Suppressor macrophage treated with lipopolysaccharide for 4 hours (primary cell): ENCODE measurements around the gene IGF1.

Source experiments
- DNase-seq: peaks from one replicate; pipeline ENCODE4 v3.0.0-alpha.2; 2020

The IGF1 gene

GRCh38 chr12:102425109-102426039 is 55.0 kb downstream of the IGF1 start:
- DNase-seq, result no peak

DNA sequence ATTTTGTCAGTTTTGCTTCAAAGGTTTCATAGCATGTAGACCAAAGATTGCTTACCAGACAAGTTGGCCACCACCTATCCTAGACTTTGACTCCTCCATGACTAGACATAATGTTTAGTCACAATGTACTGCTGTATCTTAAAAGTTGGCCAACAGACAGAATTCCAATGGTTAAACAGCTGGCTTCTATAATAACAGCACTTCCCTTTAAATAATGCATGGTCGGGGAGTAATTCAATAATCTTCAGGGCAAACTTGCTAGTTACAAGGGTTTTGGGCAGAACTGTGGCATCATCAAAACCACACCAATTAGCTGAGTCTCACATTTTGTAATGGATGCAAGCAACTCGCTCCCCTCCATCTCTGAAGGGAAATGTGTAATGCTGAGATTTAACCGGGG is 56.9 kb downstream of the IGF1 start:
- DNase-seq, result no peak

GRCh38 chr12:102421802-102422583 is 58.4 kb downstream of the IGF1 start:
- DNase-seq, result no peak

- DNase-seq, result no peak
Observed at GRCh38 chr12:102419094-102419764, 61.1 kb downstream of the IGF1 start.

GRCh38 chr12:102417055-102417454 is 63.3 kb downstream of the IGF1 start:
- DNase-seq, result no peak

DNA sequence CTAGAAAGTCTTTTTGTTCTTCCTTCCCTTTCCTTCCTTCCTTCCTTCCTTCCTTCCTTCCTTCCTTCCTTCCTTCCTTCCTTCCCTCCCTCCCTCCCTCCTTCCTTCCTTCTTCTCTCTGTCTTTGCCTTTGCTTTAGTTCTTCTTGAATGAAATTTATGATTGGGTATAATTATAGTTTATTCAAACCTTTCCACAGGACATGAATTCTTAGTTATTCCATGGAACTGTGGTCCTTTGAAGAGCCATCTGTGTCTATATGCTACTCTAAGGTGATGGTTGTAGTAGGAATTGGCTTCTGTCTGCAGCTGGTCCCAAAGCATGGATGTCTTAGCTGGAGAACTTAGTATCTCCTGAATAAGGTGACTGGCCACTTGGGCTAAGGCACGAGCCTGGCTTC is 64.8 kb downstream of the IGF1 start:
- DNase-seq, result no peak

GRCh38 chr12:102413396-102413795 is 67.0 kb downstream of the IGF1 start:
- no peak for DNase-seq

- DNase-seq, result no peak
Observed at GRCh38 chr12:102410511-102410910, 69.9 kb downstream of the IGF1 start.

GRCh38 chr12:102408487-102409297 is 71.7 kb downstream of the IGF1 start:
- no peak for DNase-seq

- DNase-seq, result no peak
Observed at GRCh38 chr12:102407776-102408486, 72.4 kb downstream of the IGF1 start.

DNA sequence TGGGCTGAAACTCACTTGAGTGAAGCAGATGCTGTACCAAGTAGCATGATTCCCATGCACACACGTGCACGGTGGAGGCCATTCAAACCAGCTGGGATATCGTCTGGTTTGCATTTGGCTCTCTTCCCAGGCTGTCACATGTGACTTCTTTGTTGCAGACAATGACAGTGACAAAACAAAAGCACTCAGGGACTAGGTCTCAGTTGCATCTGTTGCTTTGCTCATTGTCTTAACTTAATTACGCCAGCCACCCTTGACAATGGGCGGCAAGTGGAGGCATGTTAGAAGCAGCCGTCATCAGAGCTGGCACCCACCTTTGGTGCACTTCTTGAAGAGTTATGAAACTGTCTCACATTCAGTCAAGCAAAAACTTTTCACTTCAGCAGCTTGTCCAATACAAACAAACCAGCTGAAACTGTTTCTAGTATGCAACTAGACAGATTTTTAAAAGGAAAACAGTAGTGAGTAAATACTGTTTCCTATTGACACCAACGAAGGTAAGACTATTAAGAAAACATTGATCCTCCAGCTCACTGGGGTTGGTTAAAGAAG is 74.3 kb downstream of the IGF1 start:
- no peak for DNase-seq

DNA sequence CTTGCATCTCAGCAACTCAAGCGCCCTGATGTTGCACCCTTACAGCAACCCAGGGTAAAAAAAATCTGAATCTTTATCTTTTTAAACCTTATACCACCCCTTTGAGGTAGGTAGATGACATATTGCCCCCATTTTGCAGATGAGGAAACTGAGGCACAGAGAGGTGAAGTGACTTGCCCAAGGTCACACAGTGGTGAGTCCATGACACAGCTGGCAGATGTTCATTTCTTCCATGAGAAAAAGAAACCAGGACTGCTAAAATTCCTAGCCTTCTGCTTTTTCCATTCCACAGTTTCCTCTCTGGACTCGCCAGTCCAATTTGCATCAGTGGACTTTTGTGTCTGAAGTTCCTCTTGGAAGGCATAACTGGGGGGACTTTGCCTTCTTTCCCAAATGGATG is 79.3 kb downstream of the IGF1 start:
- DNase-seq, result no peak

DNA sequence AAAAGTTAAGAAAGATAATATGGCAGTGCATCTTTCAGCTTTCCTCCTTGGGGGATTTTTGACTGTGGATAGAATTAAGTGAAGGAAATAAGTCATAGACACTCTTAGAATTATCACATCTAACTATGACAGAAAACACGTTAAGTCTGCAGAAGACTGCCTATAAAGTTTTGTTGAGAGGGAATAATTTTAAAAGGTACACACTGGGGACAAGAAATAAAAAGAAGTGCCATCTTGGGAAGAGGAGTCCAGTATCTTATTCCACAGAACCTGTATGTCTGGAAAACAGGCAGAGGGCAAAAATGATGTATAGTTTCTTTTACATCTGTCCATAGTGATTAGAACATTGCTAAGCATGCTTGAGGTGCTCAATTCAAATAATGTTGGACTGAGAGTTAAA is 80.7 kb downstream of the IGF1 start:
- DNase-seq, result no peak

DNA sequence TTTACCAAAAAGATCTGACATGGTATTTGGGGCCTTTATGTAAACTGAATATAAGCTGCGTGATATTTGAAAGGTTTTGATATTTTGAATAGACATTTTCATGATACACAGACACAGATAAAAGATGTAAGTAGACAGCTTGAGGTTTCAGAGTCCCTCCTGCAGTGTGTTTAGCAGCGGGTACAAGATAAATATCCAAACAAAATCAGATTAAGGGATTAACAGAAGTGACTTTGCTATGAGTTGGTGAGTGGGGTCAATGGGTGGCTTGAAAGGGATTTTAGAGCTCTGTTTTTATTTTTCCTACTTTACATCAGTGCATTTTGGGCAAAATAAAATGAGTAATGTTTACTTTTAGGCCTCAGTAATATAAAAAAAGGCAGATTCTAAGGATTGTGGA is 84.1 kb downstream of the IGF1 start:
- no peak for DNase-seq

DNA sequence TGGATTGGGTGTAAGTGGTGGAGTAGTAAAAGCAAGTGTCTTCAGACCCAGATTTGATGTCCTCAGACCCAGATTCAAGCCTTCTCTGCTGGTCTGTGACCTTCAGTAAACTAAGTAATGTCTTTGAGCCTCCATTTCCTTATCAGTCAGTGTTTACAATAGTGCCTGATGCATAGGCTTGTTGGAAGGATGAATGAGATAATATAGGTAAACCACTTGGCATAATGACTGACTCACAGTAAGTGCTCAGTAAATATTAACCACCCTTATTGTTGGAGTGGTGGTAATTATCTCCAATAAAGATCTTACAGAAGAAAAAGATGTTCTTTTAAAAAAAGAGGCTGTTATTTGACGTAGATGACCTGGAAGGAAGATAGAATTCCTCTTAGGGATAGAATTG is 86.2 kb downstream of the IGF1 start:
- no peak for DNase-seq

- DNase-seq, result no peak
Observed at GRCh38 chr12:102390068-102390467, 90.3 kb downstream of the IGF1 start.

GRCh38 chr12:102388469-102388868 is 91.9 kb downstream of the IGF1 start:
- no peak for DNase-seq

- no peak for DNase-seq
Observed at GRCh38 chr12:102385343-102385742, 95.0 kb downstream of the IGF1 start.

DNA sequence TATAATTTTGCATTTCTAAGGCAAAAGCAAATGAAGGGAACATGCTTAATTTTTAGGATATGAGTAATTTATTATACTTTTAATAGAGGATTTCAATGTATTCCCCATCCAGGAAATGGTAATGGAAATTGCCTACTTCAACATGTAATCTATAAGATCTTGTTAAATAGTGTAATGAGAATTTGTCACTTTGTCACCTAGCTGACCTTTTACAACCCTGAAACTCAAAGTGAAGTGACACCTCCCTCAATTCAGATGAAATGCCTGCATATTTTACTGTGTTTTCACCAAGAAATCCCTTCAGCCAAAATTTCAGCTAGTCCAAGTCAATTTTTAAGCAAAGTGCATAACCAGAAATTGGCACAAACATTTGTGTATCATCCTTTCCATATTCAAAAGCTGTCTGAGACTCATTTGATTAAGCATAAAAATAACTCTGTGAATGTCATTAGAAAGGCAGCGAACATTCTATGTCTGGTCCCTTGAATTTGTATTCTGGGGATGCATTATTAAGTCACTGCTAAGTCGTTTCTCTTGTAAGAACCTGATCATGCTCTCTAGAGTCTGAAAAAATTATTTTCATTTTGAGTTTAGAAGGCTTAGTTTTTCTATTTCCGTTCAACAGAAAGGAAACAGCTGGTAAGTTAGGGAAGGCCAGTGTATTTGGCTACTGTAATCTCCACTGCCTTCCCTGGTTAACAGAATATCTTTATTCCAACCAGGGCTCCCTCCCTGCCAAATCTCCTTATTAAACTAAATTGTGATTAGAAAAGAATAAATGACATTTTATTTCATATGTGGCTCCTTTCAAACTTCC is 100.8 kb downstream of the IGF1 start:
- no peak for DNase-seq

DNA sequence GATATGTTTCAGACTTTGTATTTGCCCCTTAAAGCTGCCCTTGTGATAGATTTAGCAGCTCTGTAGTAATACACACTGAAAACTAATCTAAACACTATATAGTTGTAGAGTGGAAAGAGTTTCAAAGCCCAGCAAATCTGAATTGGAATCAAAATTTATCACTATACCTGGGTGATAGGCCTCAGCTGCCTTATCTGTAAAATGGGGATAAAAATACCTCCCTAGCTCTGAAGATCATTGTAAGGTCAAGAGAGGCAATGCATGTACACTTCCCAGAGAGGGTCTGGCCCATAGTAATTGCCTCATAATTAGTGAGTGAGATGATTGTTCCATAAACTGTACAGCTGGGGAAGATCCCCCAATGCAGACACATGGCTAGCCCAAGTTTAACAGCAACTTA is 103.6 kb downstream of the IGF1 start:
- no peak for DNase-seq
